Keratinocyte (primary cell): Measurements from ENCODE around the gene DUSP7. TPM values are rescaled to one million over a fixed set of nuclear protein-coding genes. Genes with fewer than 3 reads are reported as not detected.

Experiments
- DNase-seq: peaks from one replicate; pipeline ENCODE4 v3.0.0-alpha.2; 2011; ENCODE audit warnings: low read depth, missing footprints, low spot score
- FAIRE-seq: peaks from 2 replicates; lab custom pipeline; 2011; peaks lifted over from hg19 to GRCh38; lab: Jason Lieb, UNC
- H2AFZ ChIP-seq: 2 replicates; pipeline ENCODE4 v1.6.0; 2012; ENCODE audit warnings: low read length, control low read depth, inconsistent platforms; ENCODE audit not compliant: control insufficient read depth
- H3K27ac ChIP-seq: 2 replicates; pipeline ENCODE4 v1.5.1; 2011; ENCODE audit warnings: low read length; ENCODE audit not compliant: control insufficient read depth, insufficient read depth
- H3K27me3 ChIP-seq: 3 replicates; pipeline ENCODE4 v1.6.0; 2011; ENCODE audit warnings: low read length; ENCODE audit not compliant: control insufficient read depth, insufficient read depth; ENCODE audit errors: extremely low read depth
- H3K36me3 ChIP-seq, 2 experiments: 2 replicates in 1 of 2; 3 replicates in 1 of 2; pipeline ENCODE4 v1.5.1; 2011; ENCODE audit warnings: low read length in 2 of 2, mild to moderate bottlenecking in 1 of 2; ENCODE audit not compliant: control insufficient read depth in 2 of 2, insufficient read depth in 2 of 2; ENCODE audit errors: extremely low read depth in 1 of 2
- H3K4me1 ChIP-seq: 3 replicates; pipeline ENCODE4 v1.5.1; 2011; ENCODE audit warnings: low read length; ENCODE audit not compliant: control insufficient read depth, insufficient read depth; ENCODE audit errors: extremely low read depth
- H3K4me2 ChIP-seq: 3 replicates; pipeline ENCODE4 v1.6.0; 2011; ENCODE audit warnings: low read depth, low read length; ENCODE audit not compliant: control insufficient read depth, insufficient read depth; ENCODE audit errors: extremely low read depth
- H3K4me3 ChIP-seq, 3 experiments: fragments of 200-600 bp in 1 of 3; sonication (generic) in 1 of 3; 2 replicates in 2 of 3; 3 replicates in 1 of 3; pipeline ENCODE4 v1.5.1; 2011 to 2016; ENCODE audit warnings: low read length in 3 of 3, mild to moderate bottlenecking in 3 of 3, control low read depth in 2 of 3, inconsistent platforms in 1 of 3, low read depth in 1 of 3, mixed read lengths in 1 of 3, mixed run types in 1 of 3, moderate library complexity in 1 of 3; ENCODE audit not compliant: control insufficient read depth in 2 of 3, insufficient read depth in 2 of 3; ENCODE audit errors: extremely low read depth in 1 of 3
- H3K79me2 ChIP-seq: 2 replicates; pipeline ENCODE4 v1.6.0; 2012; ENCODE audit warnings: low read length; ENCODE audit not compliant: control insufficient read depth, insufficient read depth
- H3K9ac ChIP-seq: 3 replicates; pipeline ENCODE4 v1.6.0; 2011; ENCODE audit warnings: low read length; ENCODE audit not compliant: control insufficient read depth, insufficient read depth; ENCODE audit errors: extremely low read depth
- H3K9me1 ChIP-seq: 3 replicates; pipeline ENCODE4 v1.6.0; 2011; ENCODE audit warnings: low read length; ENCODE audit not compliant: control insufficient read depth, insufficient read depth; ENCODE audit errors: extremely low read depth
- H3K9me3 ChIP-seq: 2 replicates; pipeline ENCODE4 v1.5.1; 2012; ENCODE audit warnings: low read depth, low read length; ENCODE audit not compliant: control insufficient read depth
- H4K20me1 ChIP-seq: 3 replicates; pipeline ENCODE4 v1.6.0; 2011; ENCODE audit warnings: low read length; ENCODE audit not compliant: control insufficient read depth, insufficient read depth; ENCODE audit errors: extremely low read depth
- CTCF ChIP-seq, 3 experiments: IDR thresholded peaks in 1 of 3; conservative IDR thresholded peaks in 1 of 3; optimal IDR thresholded peaks in 1 of 3; 2 replicates in 2 of 3; 3 replicates in 1 of 3; pipeline versions ENCODE3 to v1.5.1; 2011; ENCODE audit warnings: low read length in 3 of 3, mild to moderate bottlenecking in 3 of 3, moderate library complexity in 2 of 3, control low read depth in 1 of 3, inconsistent platforms in 1 of 3; ENCODE audit not compliant: insufficient read depth in 2 of 3; ENCODE audit errors: extremely low read depth in 1 of 3
- EZH2 ChIP-seq: IDR thresholded peaks from one replicate; pipeline ENCODE4 v1.6.1; 2012; ENCODE audit warnings: inconsistent platforms, mild to moderate bottlenecking, low read length, moderate library complexity
- dilution Hi-C: fragments of 300-500 bp; cut with MboI; formaldehyde crosslinking; loops from one replicate; pipeline ENCODE4 v1.7.0; 2020; ENCODE audit warnings: low sequenced_read_pairs; ENCODE audit not compliant: extremely low pct_ligation_motif_present
- polyA plus RNA-seq, 5 experiments: library from polyadenylated mRNA; depleted of rRNA in 3 of 5; stranded (reverse) in 3 of 5; stranded (forward) in 1 of 5; unstranded in 1 of 5; fragments of >200 nt; gene quantifications; 1 replicate in 1 of 5; 2 replicates in 3 of 5; 3 replicates in 1 of 5; pipeline versions ENCODE4 v1.2.1 to v1.2.3, GENCODE V29; 2011 to 2012; ENCODE audit warnings: missing spikeins in 2 of 5, low read depth in 1 of 5, low replicate concordance in 1 of 5

DUSP7 gene
- polyA plus RNA-seq, 1 donor (not counting 4 experiments of a cell fraction or from before 2014, with no cell fraction given): 103 TPM

DNA sequence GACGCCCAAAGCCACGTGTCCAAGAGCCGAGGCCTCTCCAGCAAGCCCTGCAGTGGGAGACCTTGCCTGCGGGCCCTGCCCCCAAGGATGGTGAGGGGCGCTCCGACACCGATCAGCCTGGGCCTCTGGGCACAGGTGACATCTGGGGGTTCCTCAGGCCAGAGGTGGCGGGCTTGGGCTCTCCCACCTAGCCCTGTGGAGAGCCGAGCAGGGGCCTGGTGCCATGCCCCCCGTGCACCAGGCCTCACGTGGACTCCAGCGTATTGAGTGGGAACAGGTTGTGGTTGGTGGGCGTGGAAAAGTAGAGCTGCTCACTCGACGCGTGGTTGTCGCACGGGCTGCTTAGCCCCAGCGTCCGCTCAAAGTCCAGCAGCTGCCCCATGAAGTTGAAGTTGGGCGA, 5.8 kb downstream of the DUSP7 start:
- Histone ChIP-seq H3K4me1 (peaks cover 77% of the 10 kb centered on the region), H3K4me3 (peak overlapping the region in 1 of 3 experiments; percentile 10), H3K9me1 (no peaks in the 10 kb centered on the region), H3K27ac (peak overlapping the region; percentile 100), H3K4me2 (peak overlapping the region; percentile 100), H3K79me2 (peaks cover 59% of the 10 kb centered on the region), H3K9ac (peak overlapping the region; percentile 99), H3K9me3 (no peaks in the 10 kb centered on the region), H4K20me1 (peaks cover 2% of the 10 kb centered on the region), H3K36me3 (peaks cover 47 to 62% of the 10 kb centered on the region in 2 experiments), H2AFZ (no peak overlapping the region), H3K27me3 (no peaks in the 10 kb centered on the region)
- DNase-seq (no peak), FAIRE-seq (no peak)
- dilution Hi-C loops: no loop called here
- TF ChIP-seq CTCF (optimal IDR thresholded peaks at IDR 0.05 in 1 of 3, IDR thresholded peaks at IDR 0.05 in 1 of 3, conservative IDR thresholded peaks at IDR 0.05 in 1 of 3; ENCODE audit: extremely low read depth in 1 of 3, insufficient read depth in 2 of 3, low read length in 3 of 3) (no peak), EZH2 (no peak)

DNA sequence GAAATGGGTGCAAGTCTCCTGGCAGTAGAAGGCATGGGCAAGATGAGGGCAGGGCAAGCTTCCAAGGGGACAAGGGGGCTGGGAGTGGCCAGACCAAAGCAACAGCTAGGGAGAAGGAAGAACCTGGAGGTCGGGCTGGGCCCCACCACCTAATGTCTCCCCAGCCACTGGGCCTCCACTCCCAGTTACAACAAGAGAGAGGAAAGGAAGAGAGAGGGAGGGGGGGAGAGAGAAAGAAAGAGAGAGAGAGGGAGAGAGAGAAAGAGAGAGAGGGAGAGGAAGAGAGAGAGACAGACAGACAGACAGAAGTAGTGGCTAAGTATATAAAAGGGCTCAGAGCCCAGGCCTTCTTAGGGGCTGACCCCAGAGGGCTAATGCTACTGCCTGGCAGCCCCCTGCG, 6.9 kb downstream of the DUSP7 start:
- no peak for DNase-seq
- Histone ChIP-seq H3K27me3 (no peaks in the 10 kb centered on the region), H3K4me1 (peaks cover 86% of the 10 kb centered on the region), H4K20me1 (peaks cover 2% of the 10 kb centered on the region), H3K27ac (peak overlapping the region; percentile 100), H3K9me1 (no peaks in the 10 kb centered on the region), H3K79me2 (peaks cover 48% of the 10 kb centered on the region), H3K4me2 (peak overlapping the region; percentile 100), H3K4me3 (peak overlapping the region in 1 of 3 experiments; percentile 13), H3K9ac (peak overlapping the region; percentile 99), H2AFZ (no peak overlapping the region), H3K9me3 (no peaks in the 10 kb centered on the region), H3K36me3 (peaks cover 45 to 59% of the 10 kb centered on the region in 2 experiments)
- no peak for TF ChIP-seq EZH2
- TF ChIP-seq CTCF (optimal IDR thresholded peaks at IDR 0.05 in 1 of 3, IDR thresholded peaks at IDR 0.05 in 1 of 3, conservative IDR thresholded peaks at IDR 0.05 in 1 of 3; ENCODE audit: extremely low read depth in 1 of 3, insufficient read depth in 2 of 3, low read length in 3 of 3): no peak
- dilution Hi-C loops: no loop called here
- FAIRE-seq: no peak
